ENCODE data around the gene CRB3. TPM values are rescaled to one million over a fixed set of nuclear protein-coding genes. Genes with fewer than 3 reads are reported as not detected.

CRB3 gene
- total and polyA plus RNA-seq, 9 of the 15 experiments (the other 6 are each of a cell fraction or from before 2014, with no cell fraction given) = 0.49 TPM; not detected in 8

DNA sequence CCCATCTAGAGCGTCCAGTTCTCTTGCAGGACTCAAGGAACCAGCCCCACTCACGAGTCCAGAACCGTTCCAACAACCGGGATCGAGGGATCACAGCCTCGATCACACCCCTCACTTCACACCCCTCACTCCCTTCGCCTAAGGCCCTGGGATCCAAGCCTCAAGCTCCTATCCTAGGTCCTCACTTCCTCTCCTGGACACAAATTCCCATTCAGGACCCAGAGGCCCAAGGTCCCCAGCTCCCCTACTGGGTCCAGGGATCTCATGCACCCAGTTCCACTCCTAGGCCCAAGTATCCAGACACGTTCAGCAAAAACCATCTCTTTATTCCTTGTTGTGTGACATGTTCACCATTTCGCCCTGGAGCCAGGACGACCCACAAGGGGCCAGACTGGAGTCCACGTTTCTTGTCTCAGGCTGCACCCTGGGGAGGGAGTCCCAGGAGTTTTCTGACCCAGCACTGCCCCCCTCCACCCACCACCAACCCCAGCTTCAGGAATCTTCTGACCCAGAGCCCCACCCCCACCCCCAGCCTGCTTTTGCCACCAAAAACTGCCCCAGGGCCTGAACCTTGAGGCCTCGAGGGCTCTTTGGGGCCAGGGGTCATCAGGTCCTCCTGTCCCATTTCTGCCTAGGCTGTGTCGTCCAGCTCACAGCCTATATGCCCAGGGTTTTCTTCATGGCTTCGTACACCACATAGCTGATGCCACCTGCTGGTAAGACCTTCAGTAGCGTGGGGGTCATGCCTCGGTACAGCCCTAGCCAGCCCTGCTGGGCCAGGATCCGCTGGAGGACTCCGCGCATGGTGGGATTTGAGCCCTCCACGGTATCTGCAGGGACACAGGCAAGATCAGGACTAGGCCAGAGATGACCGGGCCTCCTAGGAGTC is 38.1 kb upstream of the CRB3 start (continued):
- TF ChIP-seq, protein P1, sequence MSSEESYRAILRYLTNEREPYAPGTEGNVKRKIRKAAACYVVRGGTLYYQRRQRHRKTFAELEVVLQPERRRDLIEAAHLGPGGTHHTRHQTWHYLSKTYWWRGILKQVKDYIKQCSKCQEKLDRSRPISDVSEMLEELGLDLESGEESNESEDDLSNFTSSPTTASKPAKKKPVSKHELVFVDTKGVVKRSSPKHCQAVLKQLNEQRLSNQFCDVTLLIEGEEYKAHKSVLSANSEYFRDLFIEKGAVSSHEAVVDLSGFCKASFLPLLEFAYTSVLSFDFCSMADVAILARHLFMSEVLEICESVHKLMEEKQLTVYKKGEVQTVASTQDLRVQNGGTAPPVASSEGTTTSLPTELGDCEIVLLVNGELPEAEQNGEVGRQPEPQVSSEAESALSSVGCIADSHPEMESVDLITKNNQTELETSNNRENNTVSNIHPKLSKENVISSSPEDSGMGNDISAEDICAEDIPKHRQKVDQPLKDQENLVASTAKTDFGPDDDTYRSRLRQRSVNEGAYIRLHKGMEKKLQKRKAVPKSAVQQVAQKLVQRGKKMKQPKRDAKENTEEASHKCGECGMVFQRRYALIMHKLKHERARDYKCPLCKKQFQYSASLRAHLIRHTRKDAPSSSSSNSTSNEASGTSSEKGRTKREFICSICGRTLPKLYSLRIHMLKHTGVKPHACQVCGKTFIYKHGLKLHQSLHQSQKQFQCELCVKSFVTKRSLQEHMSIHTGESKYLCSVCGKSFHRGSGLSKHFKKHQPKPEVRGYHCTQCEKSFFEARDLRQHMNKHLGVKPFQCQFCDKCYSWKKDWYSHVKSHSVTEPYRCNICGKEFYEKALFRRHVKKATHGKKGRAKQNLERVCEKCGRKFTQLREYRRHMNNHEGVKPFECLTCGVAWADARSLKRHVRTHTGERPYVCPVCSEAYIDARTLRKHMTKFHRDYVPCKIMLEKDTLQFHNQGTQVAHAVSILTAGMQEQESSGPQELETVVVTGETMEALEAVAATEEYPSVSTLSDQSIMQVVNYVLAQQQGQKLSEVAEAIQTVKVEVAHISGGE (CRISPR knock-in tag; IDR thresholded peaks at IDR 0.05) = peak in 1 of 3 experiments; percentile 59; a peak in 1 of 6 replicates
- TF ChIP-seq DMBX1 (CRISPR knock-in tag; IDR thresholded peaks at IDR 0.05; ENCODE audit: borderline replicate concordance) (peak; percentile 8; the same call in 1 of the 2 replicates), RAD21 (CRISPR knock-in tag; conservative IDR thresholded peaks at IDR 0.05 in 1 of 2, IDR thresholded peaks at IDR 0.05 in 1 of 2) (peak in 1 of 2 experiments; percentile 29; a peak in 1 of 4 replicates), SUPT5H (IDR thresholded peaks at IDR 0.05) (peak; percentile 35; the same call in 1 of the 2 replicates), CBX3 (IDR thresholded peaks at IDR 0.05; ENCODE audit: borderline replicate concordance in 1 of 2, low read length in 2 of 2) (peak in 1 of 2 experiments; percentile 70; a peak in 1 of 3 replicates)
- TF ChIP-seq, protein P2, sequence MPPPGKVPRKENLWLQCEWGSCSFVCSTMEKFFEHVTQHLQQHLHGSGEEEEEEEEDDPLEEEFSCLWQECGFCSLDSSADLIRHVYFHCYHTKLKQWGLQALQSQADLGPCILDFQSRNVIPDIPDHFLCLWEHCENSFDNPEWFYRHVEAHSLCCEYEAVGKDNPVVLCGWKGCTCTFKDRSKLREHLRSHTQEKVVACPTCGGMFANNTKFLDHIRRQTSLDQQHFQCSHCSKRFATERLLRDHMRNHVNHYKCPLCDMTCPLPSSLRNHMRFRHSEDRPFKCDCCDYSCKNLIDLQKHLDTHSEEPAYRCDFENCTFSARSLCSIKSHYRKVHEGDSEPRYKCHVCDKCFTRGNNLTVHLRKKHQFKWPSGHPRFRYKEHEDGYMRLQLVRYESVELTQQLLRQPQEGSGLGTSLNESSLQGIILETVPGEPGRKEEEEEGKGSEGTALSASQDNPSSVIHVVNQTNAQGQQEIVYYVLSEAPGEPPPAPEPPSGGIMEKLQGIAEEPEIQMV (tag; conservative IDR thresholded peaks at IDR 0.05; ENCODE audit: low read depth) = no peak

All from K562 (cell line).